ENCODE results near the gene A1CF.
"Not testable (repeated sequence)": the region's sequence is repeated elsewhere in the genome, so short reads cannot be mapped to it uniquely, and the experiment has no call there.

A1CF gene, protein sequence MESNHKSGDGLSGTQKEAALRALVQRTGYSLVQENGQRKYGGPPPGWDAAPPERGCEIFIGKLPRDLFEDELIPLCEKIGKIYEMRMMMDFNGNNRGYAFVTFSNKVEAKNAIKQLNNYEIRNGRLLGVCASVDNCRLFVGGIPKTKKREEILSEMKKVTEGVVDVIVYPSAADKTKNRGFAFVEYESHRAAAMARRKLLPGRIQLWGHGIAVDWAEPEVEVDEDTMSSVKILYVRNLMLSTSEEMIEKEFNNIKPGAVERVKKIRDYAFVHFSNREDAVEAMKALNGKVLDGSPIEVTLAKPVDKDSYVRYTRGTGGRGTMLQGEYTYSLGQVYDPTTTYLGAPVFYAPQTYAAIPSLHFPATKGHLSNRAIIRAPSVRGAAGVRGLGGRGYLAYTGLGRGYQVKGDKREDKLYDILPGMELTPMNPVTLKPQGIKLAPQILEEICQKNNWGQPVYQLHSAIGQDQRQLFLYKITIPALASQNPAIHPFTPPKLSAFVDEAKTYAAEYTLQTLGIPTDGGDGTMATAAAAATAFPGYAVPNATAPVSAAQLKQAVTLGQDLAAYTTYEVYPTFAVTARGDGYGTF

GRCh38 chr10:50885097-50885859 is at the start of gene A1CF:
Gene A1CF (minus strand): TSS chr10:50885627. CDS start chr10:50859940, 25,687 bp downstream.
- no peak for DNase-seq

- no peak for DNase-seq
These were observed 46.6 kb upstream of the A1CF start for GRCh38 chr10:50931948-50932431.

- no peak for DNase-seq
These were observed 44.2 kb upstream of the A1CF start for GRCh38 chr10:50929670-50930069.

DNA sequence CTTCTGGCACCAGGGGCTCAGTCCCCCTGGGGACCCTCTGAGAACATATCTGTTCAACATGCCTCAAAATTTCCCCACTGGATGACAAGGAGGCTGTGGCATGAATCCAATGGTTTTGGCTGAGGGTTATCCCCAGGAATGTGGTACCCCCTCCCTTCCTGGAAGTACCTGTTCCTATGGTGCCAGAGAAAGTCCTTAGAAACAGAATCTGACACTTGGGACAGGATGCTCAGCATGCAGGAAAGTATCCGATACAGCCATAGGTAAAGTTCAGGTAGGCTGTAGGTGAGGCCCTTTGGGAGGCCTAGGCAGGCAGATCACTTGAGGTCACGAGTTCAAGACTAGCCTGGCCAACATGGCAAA is 42.7 kb upstream of the A1CF start:
- DNase-seq, result no peak

DNA sequence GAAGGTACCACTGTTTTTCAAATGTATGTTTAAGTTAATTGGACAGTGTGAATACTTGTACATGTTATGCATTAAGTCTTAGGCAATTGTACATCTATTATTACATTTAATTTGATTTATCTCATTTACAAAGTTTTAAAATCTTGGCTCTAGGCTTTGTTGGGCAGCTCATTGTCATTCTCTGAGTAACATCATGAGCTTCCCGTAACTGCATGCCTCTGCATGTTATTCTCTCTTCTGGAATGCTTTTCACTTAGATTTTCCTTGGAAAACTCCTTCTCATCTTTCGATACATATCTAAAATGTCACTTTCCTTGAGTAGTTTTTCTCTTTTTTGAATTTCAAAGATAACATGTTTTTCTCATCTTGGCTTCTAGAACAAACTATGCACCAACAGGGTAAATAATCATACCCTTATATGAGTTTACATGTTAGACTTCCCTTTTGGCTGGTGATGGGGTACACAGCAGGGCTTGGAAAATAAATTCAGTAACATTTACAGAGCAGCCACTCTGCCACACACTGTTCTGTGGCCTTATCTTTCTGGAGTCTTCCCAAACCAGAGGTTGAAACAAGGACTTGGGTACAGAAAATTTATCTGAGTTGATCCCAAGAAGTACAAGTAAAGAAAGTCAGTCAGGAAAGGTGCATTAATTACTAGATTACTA is 42.2 kb upstream of the A1CF start:
- no peak for DNase-seq

- DNase-seq, result not testable (repeated sequence)
These were observed 38.0 kb upstream of the A1CF start for GRCh38 chr10:50923471-50923870.

DNA sequence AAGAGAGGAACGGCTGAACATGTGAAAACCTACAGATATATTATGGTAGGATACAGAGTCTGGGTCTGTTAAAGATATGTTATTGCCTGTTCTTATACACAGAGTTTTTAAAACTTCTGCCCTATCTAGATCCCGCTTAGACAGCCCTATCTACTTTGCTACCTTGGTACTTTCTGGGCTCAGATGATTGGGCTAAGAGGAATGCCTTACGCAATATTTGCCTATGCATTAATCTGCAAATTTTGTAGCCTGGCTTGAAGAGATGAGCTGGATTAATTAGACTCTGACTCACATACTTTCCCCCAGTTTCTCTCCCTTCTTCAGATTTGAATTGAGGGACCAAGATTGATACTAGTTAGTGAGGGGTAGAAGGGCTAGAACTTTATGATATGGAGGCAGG is 33.6 kb upstream of the A1CF start:
- DNase-seq, result no peak

DNA sequence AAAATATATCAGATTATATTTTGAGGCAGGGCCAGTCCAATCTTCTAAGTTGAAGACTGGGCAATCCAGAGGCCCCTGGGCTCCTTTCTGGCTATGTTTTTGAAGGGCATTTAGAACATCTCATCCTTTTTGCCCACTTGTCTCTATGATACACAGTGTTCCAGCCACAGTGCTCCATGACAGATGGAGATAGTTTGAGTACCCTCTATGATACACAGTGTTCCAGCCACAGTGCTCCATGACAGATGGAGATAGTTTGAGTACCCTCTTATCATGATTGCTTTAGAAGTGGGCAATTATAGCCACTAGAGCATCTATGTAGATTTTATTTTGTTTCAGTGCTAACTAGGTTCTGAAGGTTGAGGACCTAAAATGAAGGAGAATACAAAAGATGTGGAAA is 33.1 kb upstream of the A1CF start:
- DNase-seq, result no peak

DNA sequence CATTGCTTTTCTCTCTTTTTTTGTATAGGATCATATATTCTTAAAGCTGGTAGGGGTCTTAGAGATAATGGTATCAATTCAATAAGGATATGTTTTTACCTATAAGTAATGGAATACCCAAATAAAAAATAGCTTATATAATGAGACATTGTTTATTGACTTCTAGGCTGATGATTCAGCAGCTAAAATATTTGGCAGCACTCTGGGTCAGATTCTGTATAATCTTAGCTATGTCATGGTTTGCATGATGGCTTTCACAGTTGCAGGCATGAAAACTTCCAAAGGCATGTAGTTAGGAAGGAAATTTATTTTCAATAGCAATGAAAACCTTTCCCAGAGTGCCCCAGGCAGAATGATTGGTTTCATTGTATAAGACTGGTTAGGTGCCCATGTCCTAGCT is 32.1 kb upstream of the A1CF start:
- no peak for DNase-seq

DNA sequence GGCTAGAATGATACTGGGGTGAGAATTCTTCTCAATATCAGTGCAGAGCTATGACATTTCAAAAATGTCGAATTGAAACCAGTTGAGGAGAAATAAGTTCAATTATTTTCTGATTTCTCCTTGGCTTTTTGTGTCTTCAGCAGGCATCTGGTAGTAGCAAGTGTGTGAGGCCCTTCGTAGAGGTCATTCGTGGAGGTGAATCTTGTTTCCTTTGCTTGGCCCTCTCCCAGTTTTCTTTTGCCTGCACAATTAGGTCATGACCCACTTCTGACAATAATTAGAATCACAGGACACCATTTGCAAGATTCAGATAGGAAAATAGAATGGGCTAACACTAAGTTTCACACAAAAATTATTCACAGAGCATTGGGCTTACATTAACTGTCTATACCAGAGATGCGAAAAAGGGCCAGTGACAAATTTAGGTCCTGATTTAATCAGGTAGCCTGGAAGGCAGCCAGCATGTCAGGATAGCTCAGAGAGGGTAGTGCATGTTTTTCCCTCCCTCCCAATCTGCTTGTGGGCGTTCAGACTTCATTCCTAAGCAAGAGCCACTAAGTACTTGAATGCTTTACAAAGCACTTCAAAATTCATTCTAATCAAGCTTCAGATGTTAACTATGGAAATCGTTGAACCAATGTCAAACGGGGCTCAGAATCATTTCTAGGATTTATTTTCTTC is 24.0 kb upstream of the A1CF start:
- no peak for DNase-seq

GRCh38 chr10:50908366-50908765 is 22.9 kb upstream of the A1CF start:
- no peak for DNase-seq

GRCh38 chr10:50905797-50906196 is 20.4 kb upstream of the A1CF start:
- DNase-seq, result not testable (repeated sequence)

GRCh38 chr10:50896721-50897120 is 11.3 kb upstream of the A1CF start:
- no peak for DNase-seq

DNA sequence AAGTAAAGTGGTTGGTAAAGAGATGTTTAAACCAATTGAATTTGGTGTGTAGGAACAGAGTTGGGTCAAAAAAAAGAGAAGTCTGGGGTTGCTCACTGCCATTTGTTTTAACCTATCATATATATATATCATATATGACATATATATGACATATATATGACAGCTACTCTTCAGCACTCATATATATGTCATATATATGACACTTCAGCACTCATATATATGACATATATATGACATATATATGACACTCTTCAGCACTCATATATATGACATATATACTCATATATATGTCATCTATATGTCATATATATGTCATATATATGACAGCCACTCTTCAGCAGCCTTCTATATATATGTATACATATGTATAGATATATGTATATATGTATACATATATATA is 8.9 kb upstream of the A1CF start:
- DNase-seq, result no peak

DNA sequence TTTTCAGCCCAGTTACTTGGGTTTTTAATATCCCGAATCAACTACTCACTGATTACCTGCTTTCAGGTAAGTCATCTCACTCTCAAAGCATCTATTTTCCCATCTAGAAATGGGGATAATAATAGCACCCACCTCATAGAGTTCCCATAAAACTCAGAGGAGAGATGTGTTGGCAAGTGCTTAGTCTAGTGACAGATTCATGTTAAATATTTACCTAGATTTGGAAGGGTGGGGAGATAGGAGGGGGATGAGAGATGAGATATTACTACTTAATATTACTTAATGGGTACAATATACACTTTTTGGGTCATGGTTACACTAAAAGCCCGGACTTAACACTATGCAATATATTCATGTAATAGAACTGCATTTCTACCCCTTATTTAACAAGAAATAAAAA is 7.0 kb upstream of the A1CF start:
- DNase-seq, result no peak

- DNase-seq, result no peak
These were observed 1.1 kb downstream of the A1CF start for GRCh38 chr10:50884302-50884701.

GRCh38 chr10:50883629-50884028 is 1.8 kb downstream of the A1CF start:
- no peak for DNase-seq

DNA sequence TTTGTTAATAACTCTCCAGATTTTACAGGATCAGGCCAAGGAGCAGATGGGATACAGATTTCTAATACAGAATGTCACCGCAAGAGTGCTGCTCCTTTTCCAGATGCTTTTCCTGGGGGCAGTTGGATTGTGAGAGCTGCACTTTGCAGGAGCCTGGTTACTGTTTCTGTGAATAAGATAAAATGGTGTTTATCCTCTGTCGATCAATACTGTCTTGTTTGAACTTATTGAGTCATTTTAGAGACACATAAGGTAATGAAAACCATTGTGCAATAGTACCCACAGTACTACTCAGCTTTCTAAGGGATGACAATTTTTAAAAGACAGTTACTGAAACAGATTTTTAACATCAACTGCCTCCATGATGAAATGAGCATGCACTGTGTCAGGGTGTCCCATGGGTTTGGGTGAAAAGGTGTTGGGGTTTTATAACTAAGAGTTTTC is 2.9 kb downstream of the A1CF start:
- no peak for DNase-seq

GRCh38 chr10:50881046-50881445 is 4.4 kb downstream of the A1CF start:
- not testable (repeated sequence) for DNase-seq

DNA sequence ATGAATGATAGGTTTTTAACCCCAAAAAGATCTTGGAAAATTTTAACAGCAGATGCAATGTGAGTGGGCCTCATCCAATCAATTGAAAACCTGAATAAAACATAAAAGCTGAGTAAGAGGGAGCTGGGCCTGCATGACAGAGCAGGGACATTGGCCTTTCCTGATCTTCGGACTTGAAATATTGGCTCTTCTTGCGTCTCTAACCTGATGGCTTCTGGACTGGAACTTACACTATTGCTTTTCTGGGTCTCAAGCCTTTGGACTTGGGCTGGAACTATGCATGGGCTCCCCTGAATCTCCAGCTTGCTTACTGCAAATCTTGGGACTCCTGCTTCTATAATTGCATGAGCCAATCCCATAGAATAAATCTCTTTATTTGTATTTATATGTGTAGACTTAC is 9.0 kb downstream of the A1CF start:
- DNase-seq, result no peak

GRCh38 chr10:50874723-50875122 is 10.7 kb downstream of the A1CF start:
- DNase-seq, result no peak

GRCh38 chr10:50866317-50866716 is 19.1 kb downstream of the A1CF start:
- no peak for DNase-seq

GRCh38 chr10:50862719-50863118 is 22.7 kb downstream of the A1CF start:
- DNase-seq, result no peak
